RWPE2 (cell line): ENCODE measurements around the gene ANXA3.

Experiments
- ATAC-seq: fragments of 200-7000 bp; cut with Tn5 transposase; 3 replicates; pipeline ENCODE4 v1.9.1; 2021; ENCODE audit warnings: low read depth
- DNase-seq: peaks from one replicate; pipeline ENCODE4 v3.0.0-alpha.2; 2020; ENCODE audit warnings: low spot score
- H3K27ac ChIP-seq: fragments of 450-650 bp; 2 replicates; pipeline ENCODE4 v1.5.1; 2017; ENCODE audit warnings: mild to moderate bottlenecking; ENCODE audit not compliant: poor library complexity, severe bottlenecking
- H3K27me3 ChIP-seq: fragments of 250-450 bp; sonication (Bioruptor Pico); 2 replicates; pipeline ENCODE4 v1.5.1; 2021; ENCODE audit warnings: mild to moderate bottlenecking, moderate library complexity; ENCODE audit not compliant: insufficient read depth, poor library complexity, severe bottlenecking
- H3K36me3 ChIP-seq: fragments of 250-450 bp; sonication (Bioruptor Pico); 2 replicates; pipeline ENCODE4 v1.5.1; 2020; ENCODE audit warnings: low read depth, mild to moderate bottlenecking, moderate library complexity
- H3K4me1 ChIP-seq: fragments of 250-450 bp; sonication (Bioruptor Pico); 2 replicates; pipeline ENCODE4 v1.5.1; 2021; ENCODE audit warnings: mild to moderate bottlenecking, moderate library complexity; ENCODE audit not compliant: insufficient read depth, poor library complexity, severe bottlenecking
- H3K4me3 ChIP-seq: fragments of 250-450 bp; sonication (Bioruptor Pico); 2 replicates; pipeline ENCODE4 v1.5.1; 2021; ENCODE audit warnings: mild to moderate bottlenecking, moderate library complexity; ENCODE audit not compliant: severe bottlenecking
- H3K9me3 ChIP-seq: fragments of 250-450 bp; sonication (Bioruptor Pico); 2 replicates; pipeline ENCODE4 v1.5.1; 2021; ENCODE audit warnings: mild to moderate bottlenecking, moderate library complexity; ENCODE audit not compliant: severe bottlenecking
- CTCF ChIP-seq: fragments of 450-650 bp; IDR thresholded peaks from one replicate; pipeline ENCODE4 v1.5.1; 2017; ENCODE audit warnings: mild to moderate bottlenecking, moderate library complexity; ENCODE audit not compliant: poor library complexity, severe bottlenecking

ANXA3 gene

GRCh38 chr4:78653655-78654054, 102.1 kb downstream of the ANXA3 start:
- H3K4me1 ChIP-seq = peaks cover 20% of the 10 kb centered on the region
- no peak overlapping the region for H3K27ac ChIP-seq
- H3K36me3 ChIP-seq = no peaks in the 10 kb centered on the region
- H3K4me3 ChIP-seq = no peak overlapping the region
- H3K9me3 ChIP-seq = no peaks in the 10 kb centered on the region
- no peaks in the 10 kb centered on the region for H3K27me3 ChIP-seq
- TF ChIP-seq CTCF = no peak
- DNase-seq = no peak
- no peak for ATAC-seq

GRCh38 chr4:78654807-78655206, 103.2 kb downstream of the ANXA3 start:
- Histone ChIP-seq H3K4me3 (no peak overlapping the region), H3K4me1 (peaks cover 17% of the 10 kb centered on the region), H3K36me3 (no peaks in the 10 kb centered on the region), H3K27ac (no peak overlapping the region), H3K9me3 (no peaks in the 10 kb centered on the region), H3K27me3 (no peaks in the 10 kb centered on the region)
- DNase-seq = no peak
- ATAC-seq = no peak
- no peak for TF ChIP-seq CTCF

- no peaks in the 10 kb centered on the region for H3K4me1 ChIP-seq
- H3K27ac ChIP-seq = no peak overlapping the region
- no peaks in the 10 kb centered on the region for H3K27me3 ChIP-seq
- ATAC-seq (no peak), DNase-seq (no peak)
- TF ChIP-seq CTCF = no peak
- H3K36me3 ChIP-seq = no peaks in the 10 kb centered on the region
- no peak overlapping the region for H3K4me3 ChIP-seq
- no peaks in the 10 kb centered on the region for H3K9me3 ChIP-seq
These were observed 105.4 kb downstream of the ANXA3 start for GRCh38 chr4:78656968-78657445.

GRCh38 chr4:78659264-78659663, 107.7 kb downstream of the ANXA3 start:
- Histone ChIP-seq H3K27ac (no peak overlapping the region), H3K27me3 (no peaks in the 10 kb centered on the region), H3K4me1 (no peaks in the 10 kb centered on the region), H3K36me3 (no peaks in the 10 kb centered on the region), H3K4me3 (no peak overlapping the region), H3K9me3 (no peaks in the 10 kb centered on the region)
- no peak for TF ChIP-seq CTCF
- no peak for DNase-seq
- no peak for ATAC-seq

- no peak overlapping the region for H3K27ac ChIP-seq
- no peaks in the 10 kb centered on the region for H3K9me3 ChIP-seq
- no peaks in the 10 kb centered on the region for H3K4me1 ChIP-seq
- H3K4me3 ChIP-seq = no peak overlapping the region
- DNase-seq = no peak
- H3K27me3 ChIP-seq = no peaks in the 10 kb centered on the region
- no peaks in the 10 kb centered on the region for H3K36me3 ChIP-seq
- ATAC-seq = no peak
- no peak for TF ChIP-seq CTCF
These were observed 108.1 kb downstream of the ANXA3 start for GRCh38 chr4:78659665-78660064.
